IMR-90 (cell line): Measurements from ENCODE around the gene CD84. TPM values are rescaled to one million over a fixed set of nuclear protein-coding genes. Genes with fewer than 3 reads are reported as not detected.

ENCODE experiments used
- ATAC-seq: fragments of 200-7000 bp; cut with Tn5 transposase; 2 replicates; pipeline ENCODE4 v1.9.1; 2020; ENCODE audit warnings: low read depth, mild to moderate bottlenecking, moderate library complexity
- BruUV-seq: library from RNA; stranded (reverse); fragments of 400-500 nt; replicated peaks from 2 replicates; lab custom pipeline; 2021; lab: Mats Ljungman, UMichigan
- CTCF ChIA-PET: fragments of 300-600 bp; formaldehyde crosslinking; extraction: SDS; loops from one replicate; lab custom pipeline; 2021; ENCODE audit warnings: antibody characterized with exemption; lab: Yijun Ruan, JAX
- POLR2A ChIA-PET: fragments of 300-600 bp; sonication (Branson Sonifier 250); formaldehyde crosslinking; loops from one replicate; lab custom pipeline; 2022; ENCODE audit warnings: antibody characterized with exemption; ENCODE audit not compliant: unreplicated experiment; lab: Charles Lee
- DNase-seq: peaks from one replicate; pipeline ENCODE4 v3.0.0; 2013
- H2AFZ ChIP-seq: replicated peaks from 2 replicates; pipeline ENCODE3; 2013; ENCODE audit warnings: low read length, mild to moderate bottlenecking; ENCODE audit not compliant: poor library complexity
- H2AK5ac ChIP-seq: 2 replicates; pipeline ENCODE4 v1.6.1; 2013; ENCODE audit warnings: low read depth, low read length, inconsistent platforms
- H2AK9ac ChIP-seq: replicated peaks from 2 replicates; pipeline ENCODE3; 2013; ENCODE audit warnings: mild to moderate bottlenecking, low read depth, low read length, moderate library complexity; ENCODE audit not compliant: poor library complexity
- H2BK120ac ChIP-seq: 2 replicates; pipeline ENCODE4 v1.6.1; 2013; ENCODE audit warnings: low read depth, low read length, inconsistent platforms
- H2BK15ac ChIP-seq: 3 replicates; pipeline ENCODE4 v1.6.1; 2013; ENCODE audit warnings: low read depth, low read length, inconsistent platforms
- H2BK20ac ChIP-seq: 2 replicates; pipeline ENCODE4 v1.6.1; 2013; ENCODE audit warnings: low read depth, mild to moderate bottlenecking, inconsistent platforms, low read length, moderate library complexity
- H2BK5ac ChIP-seq: 2 replicates; pipeline ENCODE4 v1.6.1; 2013; ENCODE audit warnings: mild to moderate bottlenecking, low read depth, low read length, inconsistent platforms; ENCODE audit not compliant: poor library complexity, severe bottlenecking
- H3K14ac ChIP-seq: replicated peaks from 2 replicates; pipeline ENCODE4 v1.6.1; 2013; ENCODE audit warnings: low read depth, low read length, inconsistent platforms
- H3K18ac ChIP-seq: 2 replicates; pipeline ENCODE4 v1.6.1; 2013; ENCODE audit warnings: low read depth, low read length, control low read depth
- H3K23ac ChIP-seq: 2 replicates; pipeline ENCODE4 v1.6.1; 2013; ENCODE audit warnings: low read depth, low read length, inconsistent platforms
- H3K27ac ChIP-seq: 2 replicates; pipeline ENCODE4 v1.5.1; 2013; ENCODE audit warnings: mild to moderate bottlenecking, control low read depth, low read length; ENCODE audit not compliant: insufficient read depth
- H3K27me3 ChIP-seq: 2 replicates; pipeline ENCODE4 v1.6.1; 2013; ENCODE audit warnings: low read length; ENCODE audit not compliant: control insufficient read depth, insufficient read depth
- H3K36me3 ChIP-seq: 2 replicates; pipeline ENCODE4 v1.6.1; 2013; ENCODE audit warnings: low read length, mixed read lengths; ENCODE audit not compliant: control insufficient read depth, insufficient read depth
- H3K4ac ChIP-seq: 2 replicates; pipeline ENCODE4 v1.6.1; 2013; ENCODE audit warnings: low read depth, low read length, inconsistent platforms
- H3K4me1 ChIP-seq: 2 replicates; pipeline ENCODE4 v1.6.1; 2013; ENCODE audit warnings: low read length, mixed read lengths; ENCODE audit not compliant: control insufficient read depth, insufficient read depth
- H3K4me2 ChIP-seq: 2 replicates; pipeline ENCODE4 v1.6.1; 2013; ENCODE audit warnings: low read depth, mild to moderate bottlenecking, control low read depth, low read length, moderate library complexity
- H3K4me3 ChIP-seq: 2 replicates; pipeline ENCODE4 v1.5.1; 2013; ENCODE audit warnings: low read depth, mild to moderate bottlenecking, control low read depth, low read length, moderate library complexity; ENCODE audit not compliant: insufficient read depth
- H3K56ac ChIP-seq: 2 replicates; pipeline ENCODE4 v1.6.1; 2013; ENCODE audit warnings: low read length, inconsistent platforms; ENCODE audit not compliant: insufficient read depth; ENCODE audit errors: extremely low read depth
- H3K79me1 ChIP-seq, 2 experiments: 2 replicates each; pipeline ENCODE4 v1.6.1; 2013; ENCODE audit warnings: low read length in 2 of 2, inconsistent platforms in 1 of 2, low read depth in 1 of 2
- H3K9ac ChIP-seq: 2 replicates; pipeline ENCODE4 v1.6.1; 2013; ENCODE audit warnings: low read depth, low read length, control low read depth
- H3K9me1 ChIP-seq: 2 replicates; pipeline ENCODE4 v1.6.1; 2013; ENCODE audit warnings: low read length, inconsistent platforms; ENCODE audit not compliant: insufficient read depth
- H3K9me3 ChIP-seq: 2 replicates; pipeline ENCODE4 v1.6.1; 2013; ENCODE audit warnings: low read length; ENCODE audit not compliant: control insufficient read depth, insufficient read depth
- H4K20me1 ChIP-seq: 2 replicates; pipeline ENCODE4 v1.6.1; 2013; ENCODE audit warnings: low read length, inconsistent platforms; ENCODE audit not compliant: insufficient read depth
- H4K5ac ChIP-seq: 2 replicates; pipeline ENCODE4 v1.6.1; 2013; ENCODE audit warnings: mild to moderate bottlenecking, low read depth, low read length, control low read depth
- H4K8ac ChIP-seq, 2 experiments: 2 replicates each; pipeline ENCODE4 v1.6.1; 2013; ENCODE audit warnings: low read depth in 2 of 2, low read length in 2 of 2, control low read depth in 1 of 2, inconsistent platforms in 1 of 2
- H4K91ac ChIP-seq: 2 replicates; pipeline ENCODE4 v1.6.1; 2013; ENCODE audit warnings: low read depth, low read length, inconsistent platforms; ENCODE audit not compliant: insufficient read depth
- BHLHE40 ChIP-seq: fragments of 150-350 bp; IDR thresholded peaks from 2 replicates; pipeline ENCODE4 v1.6.1; 2016; ENCODE audit warnings: mild to moderate bottlenecking, low read depth, low read length
- CEBPB ChIP-seq: IDR thresholded peaks from 2 replicates; pipeline ENCODE4 v1.6.1; 2012; ENCODE audit warnings: low read depth, low read length, improper control_type of control experiment
- CHD1 ChIP-seq: IDR thresholded peaks from 2 replicates; pipeline ENCODE4 v1.6.1; 2012; ENCODE audit warnings: low read depth, low read length, improper control_type of control experiment
- MAFK ChIP-seq: IDR thresholded peaks from 2 replicates; pipeline ENCODE4 v1.6.1; 2012; ENCODE audit warnings: low read depth, low read length, improper control_type of control experiment
- MAZ ChIP-seq: IDR thresholded peaks from 2 replicates; pipeline ENCODE4 v1.6.1; 2012; ENCODE audit warnings: low read depth, mild to moderate bottlenecking, low read length, improper control_type of control experiment, moderate library complexity, borderline replicate concordance
- MXI1 ChIP-seq: IDR thresholded peaks from 2 replicates; pipeline ENCODE4 v1.6.1; 2012; ENCODE audit warnings: low read depth, mild to moderate bottlenecking, low read length, moderate library complexity, borderline replicate concordance
- NFE2L2 ChIP-seq: fragments of 150-350 bp; IDR thresholded peaks from 2 replicates; pipeline ENCODE4 v1.6.1; 2016; ENCODE audit warnings: low read depth, mild to moderate bottlenecking, low read length
- RAD21 ChIP-seq: IDR thresholded peaks from 2 replicates; pipeline ENCODE4 v1.6.1; 2012; ENCODE audit warnings: low read length, improper control_type of control experiment
- RCOR1 ChIP-seq: IDR thresholded peaks from 2 replicates; pipeline ENCODE4 v1.6.1; 2012; ENCODE audit warnings: mild to moderate bottlenecking, low read length, improper control_type of control experiment; ENCODE audit not compliant: insufficient replicate concordance
- WGBS, 2 experiments: methylation state at CpG; one replicate each; pipeline versions ENCODE4 v1.1.5 to v1.1.7; 2013; ENCODE audit warnings: missing lambda C conversion rate in 2 of 2; ENCODE audit not compliant: insufficient read length in 1 of 2; ENCODE audit errors: extremely low coverage in 2 of 2; 5-methylcytosine and 5-hydroxymethylcytosine counted together
- dilution Hi-C: fragments of 300-500 bp; cut with HindIII; formaldehyde crosslinking; loops from one replicate; pipeline ENCODE4 v1.14.3; 2018; ENCODE audit warnings: low sequenced_read_pairs; ENCODE audit not compliant: unreplicated experiment
- in situ Hi-C: fragments of 300-500 bp; cut with MboI; formaldehyde crosslinking; loops from 3 replicates; pipeline ENCODE4 v1.14.3; 2019; ENCODE audit warnings: low sequenced_read_pairs, inconsistent platforms, mixed read lengths
- intact Hi-C: fragments of 100-400 bp; cut with micrococcal nuclease; formaldehyde crosslinking; loops from 2 replicates; pipeline ENCODE4 v1.10.0; 2022
- polyA plus RNA-seq, 3 experiments: library from polyadenylated mRNA; depleted of rRNA; stranded (reverse); fragments of >200 nt; gene quantifications; 2 replicates each; pipeline ENCODE4 v1.2.3, GENCODE V29; 2012; ENCODE audit warnings: low replicate concordance in 1 of 3
- total RNA-seq: library from RNA; depleted of rRNA; stranded (reverse); fragments of >200 nt; gene quantifications from 2 replicates; pipeline ENCODE4 v1.2.3, GENCODE V29; 2012
- TF ChIP-seq, protein P1 (sequence below): fragments of 150-350 bp; IDR thresholded peaks from 2 replicates; pipeline ENCODE4 v1.6.1; 2016; ENCODE audit warnings: low read depth, mild to moderate bottlenecking, low read length, moderate library complexity, borderline replicate concordance

The CD84 gene
- total and polyA plus RNA-seq, 2 of the 4 experiments (the other 2 are of a cell fraction): not detected

DNA sequence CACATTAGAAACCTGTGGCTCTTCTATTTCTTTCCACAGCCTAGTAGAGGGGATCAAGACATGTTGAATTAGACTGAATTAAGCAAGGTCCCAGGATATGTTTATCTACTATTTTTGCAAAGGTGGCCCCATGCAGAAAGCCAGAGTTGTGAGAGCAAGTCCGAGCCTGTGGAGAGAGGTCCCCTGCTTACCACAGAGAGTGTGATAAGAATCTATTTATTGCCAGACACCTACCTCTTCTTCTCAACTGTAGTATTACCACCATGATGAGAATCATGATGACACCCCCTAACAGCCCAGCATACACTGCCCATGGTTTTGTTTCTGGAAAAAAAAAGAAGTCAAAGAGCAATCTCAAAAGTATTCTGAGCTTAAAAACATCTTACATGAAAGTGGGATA lies 44.6 kb upstream of the CD84 start:
- intact Hi-C loops (no loop called here), in situ Hi-C loops (loop anchor here (25.0 kb wide), 1 partner anchor 437 kb away; the partner anchor contains the start of gene CASQ1), dilution Hi-C loops (no loop called here)
- Histone ChIP-seq H3K14ac (no peak overlapping the region), H3K36me3 (no peaks in the 10 kb centered on the region), H4K8ac (no peak overlapping the region), H2BK20ac (no peak overlapping the region), H2AK9ac (no peak overlapping the region), H3K4ac (no peak overlapping the region), H3K9ac (no peak overlapping the region), H3K23ac (no peak overlapping the region), H3K4me3 (no peak overlapping the region), H4K20me1 (no peaks in the 10 kb centered on the region), H3K9me1 (no peaks in the 10 kb centered on the region), H3K4me2 (no peak overlapping the region), H3K27me3 (no peaks in the 10 kb centered on the region), H4K91ac (no peak overlapping the region), H4K5ac (no peak overlapping the region), H2AFZ (no peak overlapping the region), H2BK5ac (no peak overlapping the region), H3K18ac (no peak overlapping the region), H3K56ac (no peak overlapping the region), H3K9me3 (no peaks in the 10 kb centered on the region), H2BK15ac (no peak overlapping the region), H3K4me1 (no peaks in the 10 kb centered on the region), H3K27ac (no peak overlapping the region), H2AK5ac (no peak overlapping the region), H3K79me1 (no peaks in the 10 kb centered on the region), H2BK120ac (no peak overlapping the region)
- no peak for ATAC-seq
- no TSS peak for BruUV-seq
- no CpG with 5 or more reads among the region's 1 CpG for WGBS, 2 experiments
- no peak for DNase-seq
- POLR2A ChIA-PET: no interaction called here
- TF ChIP-seq NFE2L2 (no peak), CEBPB (no peak), CHD1 (no peak), BHLHE40 (no peak), MXI1 (no peak), RCOR1 (no peak), MAFK (no peak), RAD21 (no peak), MAZ (no peak)
- TF ChIP-seq, protein P1, sequence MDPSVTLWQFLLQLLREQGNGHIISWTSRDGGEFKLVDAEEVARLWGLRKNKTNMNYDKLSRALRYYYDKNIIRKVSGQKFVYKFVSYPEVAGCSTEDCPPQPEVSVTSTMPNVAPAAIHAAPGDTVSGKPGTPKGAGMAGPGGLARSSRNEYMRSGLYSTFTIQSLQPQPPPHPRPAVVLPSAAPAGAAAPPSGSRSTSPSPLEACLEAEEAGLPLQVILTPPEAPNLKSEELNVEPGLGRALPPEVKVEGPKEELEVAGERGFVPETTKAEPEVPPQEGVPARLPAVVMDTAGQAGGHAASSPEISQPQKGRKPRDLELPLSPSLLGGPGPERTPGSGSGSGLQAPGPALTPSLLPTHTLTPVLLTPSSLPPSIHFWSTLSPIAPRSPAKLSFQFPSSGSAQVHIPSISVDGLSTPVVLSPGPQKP: no peak
- CTCF ChIA-PET: no interaction called here
